Measurements from ENCODE around the gene KRTAP10-9. TPM values are rescaled to one million over a fixed set of nuclear protein-coding genes. Genes with fewer than 3 reads are reported as not detected.

Gene KRTAP10-9
- total RNA-seq, 1 donor from 2014 or later: not detected

DNA sequence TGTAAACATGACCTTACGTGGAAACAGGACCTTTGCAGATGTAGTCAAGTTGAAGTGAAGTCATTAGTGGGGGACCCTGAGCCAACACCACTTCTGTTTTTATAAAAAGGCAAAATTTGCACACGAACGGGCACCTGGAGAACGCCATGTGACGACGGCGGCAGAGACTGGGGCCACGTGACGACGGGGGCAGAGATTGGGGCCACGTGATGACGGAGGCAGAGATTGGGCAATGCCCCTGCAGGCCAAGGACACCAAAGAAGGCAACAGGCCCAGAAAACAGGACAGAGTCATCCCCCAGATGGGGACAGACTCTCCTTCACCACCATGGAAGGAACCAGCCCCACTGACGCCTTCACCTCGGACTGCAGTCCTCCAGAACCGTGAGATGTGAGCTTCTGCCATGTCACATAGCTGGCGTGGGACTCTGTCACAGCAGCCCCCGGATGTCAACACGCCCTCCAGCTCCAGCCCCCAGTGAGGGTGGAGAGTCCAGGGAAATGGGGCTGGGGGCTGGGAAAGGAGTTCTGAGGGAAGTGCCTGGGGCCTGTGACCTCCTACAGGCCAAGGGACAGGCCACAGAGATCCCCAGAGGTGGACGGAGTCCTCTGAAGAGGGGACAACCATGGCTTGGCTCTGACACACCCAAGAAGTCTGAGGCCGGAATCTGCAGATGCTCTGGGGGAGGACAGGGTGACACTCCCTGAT lies 23.5 kb downstream of the KRTAP10-9 start:
- no peak overlapping the region for H3K4me3 ChIP-seq (ENCODE audit: low read depth, low read length)
- TF ChIP-seq, protein P1, sequence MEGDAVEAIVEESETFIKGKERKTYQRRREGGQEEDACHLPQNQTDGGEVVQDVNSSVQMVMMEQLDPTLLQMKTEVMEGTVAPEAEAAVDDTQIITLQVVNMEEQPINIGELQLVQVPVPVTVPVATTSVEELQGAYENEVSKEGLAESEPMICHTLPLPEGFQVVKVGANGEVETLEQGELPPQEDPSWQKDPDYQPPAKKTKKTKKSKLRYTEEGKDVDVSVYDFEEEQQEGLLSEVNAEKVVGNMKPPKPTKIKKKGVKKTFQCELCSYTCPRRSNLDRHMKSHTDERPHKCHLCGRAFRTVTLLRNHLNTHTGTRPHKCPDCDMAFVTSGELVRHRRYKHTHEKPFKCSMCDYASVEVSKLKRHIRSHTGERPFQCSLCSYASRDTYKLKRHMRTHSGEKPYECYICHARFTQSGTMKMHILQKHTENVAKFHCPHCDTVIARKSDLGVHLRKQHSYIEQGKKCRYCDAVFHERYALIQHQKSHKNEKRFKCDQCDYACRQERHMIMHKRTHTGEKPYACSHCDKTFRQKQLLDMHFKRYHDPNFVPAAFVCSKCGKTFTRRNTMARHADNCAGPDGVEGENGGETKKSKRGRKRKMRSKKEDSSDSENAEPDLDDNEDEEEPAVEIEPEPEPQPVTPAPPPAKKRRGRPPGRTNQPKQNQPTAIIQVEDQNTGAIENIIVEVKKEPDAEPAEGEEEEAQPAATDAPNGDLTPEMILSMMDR (conservative IDR thresholded peaks at IDR 0.05; ENCODE audit: low read depth, low read length): no peak
- DNase-seq (ENCODE audit: low read depth): no peak

DNA sequence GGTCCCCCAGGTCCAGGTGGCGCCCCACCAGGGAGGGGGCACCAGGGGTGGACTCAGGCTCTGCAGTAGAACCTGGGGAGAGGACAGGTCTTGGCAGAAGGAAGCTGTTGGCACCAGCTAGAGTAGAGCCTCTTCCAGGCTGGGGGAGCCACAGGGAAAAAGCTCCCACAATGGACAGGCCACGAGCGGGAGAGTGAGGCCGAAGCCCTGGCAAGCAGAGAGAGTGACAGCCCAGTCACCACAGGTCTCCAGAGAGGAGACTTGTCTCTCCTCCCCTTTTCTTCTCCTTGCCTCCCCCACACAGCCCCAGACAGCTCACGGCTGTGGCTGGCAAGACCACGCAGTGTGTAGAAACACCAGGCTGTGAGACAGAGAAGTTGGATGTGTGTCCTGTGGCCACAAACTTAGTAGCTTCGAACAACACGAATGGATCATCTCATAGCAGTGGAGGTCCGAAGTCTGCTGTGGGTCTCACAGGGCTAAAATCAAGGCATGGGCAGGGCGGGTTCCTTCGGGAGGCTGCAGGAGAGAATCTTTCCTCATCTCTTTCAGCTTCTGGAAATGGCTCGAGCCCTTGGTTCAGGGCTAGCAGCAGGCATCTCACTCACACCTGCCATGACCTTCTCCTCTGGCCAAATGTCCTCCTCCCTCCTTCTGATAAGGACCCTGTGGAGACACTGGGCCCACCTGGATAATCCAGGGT lies 24.2 kb downstream of the KRTAP10-9 start:
- DNase-seq (ENCODE audit: low read depth): no peak
- no peak overlapping the region for H3K4me3 ChIP-seq (ENCODE audit: low read depth, low read length)
- TF ChIP-seq, protein P1 (conservative IDR thresholded peaks at IDR 0.05; ENCODE audit: low read depth, low read length): no peak

DNA sequence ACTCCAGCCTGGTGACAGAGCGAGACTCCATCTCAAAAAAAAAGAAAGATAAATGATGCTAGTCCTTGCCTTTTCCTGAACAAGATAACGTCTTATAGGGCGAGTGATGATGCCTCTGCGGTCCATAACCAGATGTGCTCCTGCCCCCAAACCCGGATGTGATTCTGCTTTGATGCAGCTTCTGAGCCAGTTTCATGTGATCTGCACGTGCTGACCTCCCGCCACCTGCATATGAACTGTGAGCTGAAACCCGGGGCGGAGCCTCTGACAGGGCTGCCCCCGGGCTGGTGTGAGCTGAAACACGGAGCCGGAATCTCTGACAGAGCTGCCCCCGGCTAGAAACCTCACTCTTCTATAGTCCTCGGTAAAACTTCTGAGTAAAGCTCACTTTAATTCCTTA lies 26.2 kb downstream of the KRTAP10-9 start:
- TF ChIP-seq, protein P1 (conservative IDR thresholded peaks at IDR 0.05; ENCODE audit: low read depth, low read length): no peak
- no peak for DNase-seq (ENCODE audit: low read depth)
- H3K4me3 ChIP-seq (ENCODE audit: low read depth, low read length): no peak overlapping the region

DNA sequence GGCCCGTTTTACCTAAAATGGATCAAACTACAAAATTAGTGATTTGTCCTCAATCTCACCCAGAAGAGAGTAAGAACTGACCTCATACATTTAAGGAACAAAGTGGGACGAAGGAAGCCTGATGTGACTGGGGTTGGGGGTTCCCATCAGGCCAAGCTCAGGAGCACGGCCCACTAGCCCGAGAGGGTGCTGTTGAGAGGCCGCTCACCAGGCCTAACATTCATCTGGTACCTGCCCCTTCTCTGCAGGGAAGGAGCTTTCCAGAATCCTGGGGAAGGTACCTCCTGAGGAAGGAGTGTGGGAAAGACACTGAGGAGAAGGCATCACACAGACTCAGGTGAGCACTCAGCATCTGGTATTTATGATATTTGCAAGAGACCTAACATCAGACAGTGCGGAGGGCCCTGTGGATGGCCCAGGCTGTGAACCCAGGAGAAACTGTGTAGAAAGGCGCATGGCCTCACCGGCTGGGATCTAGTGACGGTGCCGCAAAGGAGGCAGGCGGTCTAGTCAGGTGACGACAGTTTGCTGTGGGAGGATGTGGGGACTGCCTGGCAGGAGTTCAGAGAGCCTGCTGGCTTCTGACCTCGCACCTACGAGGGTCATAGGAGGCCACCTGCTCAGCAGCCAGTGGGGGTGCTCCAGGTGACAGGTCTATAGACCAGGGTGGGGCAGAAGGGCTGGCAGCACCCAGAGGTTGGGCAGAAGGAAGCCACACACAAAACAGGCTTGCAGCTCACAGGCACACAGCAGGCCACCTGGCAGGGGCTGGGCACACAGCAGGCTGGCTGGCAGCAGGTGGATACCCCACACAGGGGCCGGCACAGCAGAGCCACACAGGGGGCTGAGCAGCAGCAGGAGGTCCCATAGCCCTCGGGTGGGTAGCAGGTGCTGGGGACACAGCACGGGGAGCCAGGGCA lies 27.0 kb downstream of the KRTAP10-9 start:
- TF ChIP-seq, protein P1 (conservative IDR thresholded peaks at IDR 0.05; ENCODE audit: low read depth, low read length): no peak
- H3K4me3 ChIP-seq (ENCODE audit: low read depth, low read length): no peak overlapping the region
- no peak for DNase-seq (ENCODE audit: low read depth)

- no peak for DNase-seq (ENCODE audit: low read depth)
- no peak within 1 kb of the TSS for H3K4me3 ChIP-seq (ENCODE audit: low read depth, low read length)
- TF ChIP-seq, protein P1 (conservative IDR thresholded peaks at IDR 0.05; ENCODE audit: low read depth, low read length): no peak
These were observed 27.8 kb downstream of the KRTAP10-9 start, which contains the start of gene KRTAP12-4 for GRCh38 chr21:44654576-44655175. Gene KRTAP12-4 (minus strand): TSS chr21:44654659. CDS start chr21:44654614, 45 bp downstream.

- TF ChIP-seq, protein P1 (conservative IDR thresholded peaks at IDR 0.05; ENCODE audit: low read depth, low read length): no peak
- DNase-seq (ENCODE audit: low read depth): no peak
- H3K4me3 ChIP-seq (ENCODE audit: low read depth, low read length): no peak overlapping the region
These were observed 30.0 kb downstream of the KRTAP10-9 start for GRCh38 chr21:44656868-44657267.

All from epithelial cell of proximal tubule (primary cell).